Osteocyte (in vitro differentiated cells): Measurements from ENCODE around the gene NDUFB5. TPM values are rescaled to one million over a fixed set of nuclear protein-coding genes. Genes with fewer than 3 reads are reported as not detected.

Source experiments
- DNase-seq: peaks from one replicate; pipeline ENCODE4 v3.0.0; 2021; ENCODE audit warnings: mixed read lengths; ENCODE audit not compliant: unreplicated experiment; ENCODE audit errors: extremely low spot score
- H3K27ac Mint-ChIP-seq: one replicate; pipeline ENCODE4 v1.8.0; 2021; ENCODE audit warnings: mild to moderate bottlenecking, mixed read lengths; ENCODE audit not compliant: unreplicated experiment
- H3K27me3 Mint-ChIP-seq: one replicate; pipeline ENCODE4 v1.8.0; 2021; ENCODE audit warnings: mixed read lengths; ENCODE audit not compliant: unreplicated experiment
- H3K36me3 Mint-ChIP-seq: one replicate; pipeline ENCODE4 v1.8.0; 2021; ENCODE audit warnings: mixed read lengths; ENCODE audit not compliant: unreplicated experiment
- H3K4me1 Mint-ChIP-seq: one replicate; pipeline ENCODE4 v1.8.0; 2021; ENCODE audit warnings: mixed read lengths; ENCODE audit not compliant: unreplicated experiment
- H3K4me3 Mint-ChIP-seq: one replicate; pipeline ENCODE4 v1.8.0; 2021; ENCODE audit warnings: mild to moderate bottlenecking, moderate library complexity, mixed read lengths; ENCODE audit not compliant: unreplicated experiment
- H3K9me3 Mint-ChIP-seq: one replicate; pipeline ENCODE4 v1.8.0; 2021; ENCODE audit warnings: mixed read lengths; ENCODE audit not compliant: unreplicated experiment
- CTCF ChIP-seq: fragments of 200-600 bp; sonication (generic); IDR thresholded peaks from 2 replicates; pipeline ENCODE4 v1.5.0; 2021; ENCODE audit warnings: antibody characterized with exemption, mild to moderate bottlenecking, moderate library complexity
- total RNA-seq: library from RNA; stranded (reverse); gene quantifications from 2 replicates; pipeline ENCODE4 v1.2.1, GENCODE V29; 2021

NDUFB5 gene
- total RNA-seq, 1 donor from 2014 or later: 87.0 TPM

DNA sequence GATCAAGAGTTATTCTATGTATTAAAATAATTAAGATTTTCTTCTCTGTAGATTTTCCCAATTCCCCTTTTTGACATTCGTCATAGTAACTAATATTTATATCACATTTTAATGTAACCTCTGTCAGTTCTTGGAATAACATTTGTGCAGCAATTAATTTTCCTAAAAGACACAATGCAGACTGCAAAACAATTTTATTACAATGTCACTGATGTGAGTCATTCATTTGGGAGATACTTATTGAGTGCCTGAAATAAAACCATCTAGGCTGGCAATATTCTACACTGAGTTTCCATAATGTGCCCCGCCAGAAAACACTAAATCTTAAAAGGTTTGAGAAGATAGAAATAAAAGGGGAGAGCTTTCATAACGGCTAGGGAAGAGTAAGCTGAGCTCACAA lies 41.6 kb downstream of the NDUFB5 start:
- TF ChIP-seq CTCF: no peak
- DNase-seq: no peak
- no peaks in the 10 kb centered on the region for H3K36me3 Mint-ChIP-seq
- H3K27ac Mint-ChIP-seq: no peak overlapping the region
- H3K4me3 Mint-ChIP-seq: no peak overlapping the region
- no peaks in the 10 kb centered on the region for H3K27me3 Mint-ChIP-seq
- H3K4me1 Mint-ChIP-seq: peaks cover 7% of the 10 kb centered on the region
- no peaks in the 10 kb centered on the region for H3K9me3 Mint-ChIP-seq

DNA sequence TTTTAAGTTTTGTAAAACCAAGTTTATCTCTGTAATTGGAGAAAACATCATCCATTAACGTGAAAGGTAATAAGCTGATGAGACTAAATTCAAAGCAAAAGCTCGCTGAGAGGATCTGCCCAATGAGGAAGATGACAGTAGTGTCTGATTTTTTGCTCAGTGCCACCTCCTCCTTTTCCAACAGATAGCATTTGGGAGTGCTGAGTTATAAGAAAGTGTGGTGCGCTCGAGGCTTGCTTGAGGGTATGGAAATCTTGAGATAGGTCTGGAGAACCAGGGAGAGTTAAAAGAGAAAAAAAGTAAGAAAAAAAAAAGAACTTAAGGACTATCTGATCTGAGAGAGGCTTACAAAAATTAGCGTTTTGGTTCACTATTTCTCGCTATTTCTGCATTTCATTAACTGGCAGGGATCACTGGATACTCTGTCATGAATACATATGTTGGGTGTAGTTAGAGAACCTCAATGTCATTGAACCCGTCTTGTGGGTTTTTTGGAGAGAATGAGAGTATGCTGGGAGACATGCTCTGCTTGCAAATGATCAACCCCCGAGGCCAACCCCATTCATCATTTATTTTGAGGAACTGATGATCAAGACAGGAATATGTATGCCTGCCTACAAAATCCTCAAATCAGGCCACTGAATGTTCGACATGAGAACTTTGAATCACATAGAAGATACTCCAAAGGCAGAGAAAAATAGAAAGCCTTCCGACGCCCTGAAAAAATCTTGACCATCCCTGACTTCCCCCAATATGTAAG lies 47.3 kb downstream of the NDUFB5 start:
- TF ChIP-seq CTCF: no peak
- Mint-ChIP-seq H3K27ac (peak overlapping the region; percentile 95), H3K27me3 (no peaks in the 10 kb centered on the region), H3K9me3 (no peaks in the 10 kb centered on the region), H3K36me3 (peaks cover 3% of the 10 kb centered on the region), H3K4me1 (peaks cover 42% of the 10 kb centered on the region), H3K4me3 (peak overlapping the region; percentile 80)
- DNase-seq: no peak

GRCh38 chr3:179652447-179653095 lies 48.0 kb downstream of the NDUFB5 start, which contains the start of gene USP13:
Gene USP13, plus strand, starts transcription at chr3:179653040. Its CDS starts 186 bp downstream, at chr3:179653226.
- peaks cover 3% of the 10 kb centered on the region for H3K36me3 Mint-ChIP-seq
- H3K4me1 Mint-ChIP-seq: peaks cover 42% of the 10 kb centered on the region
- peak within 1 kb of the TSS; percentile 93 for H3K4me3 Mint-ChIP-seq
- DNase-seq: peak; percentile 92
- no peaks in the 10 kb centered on the region for H3K27me3 Mint-ChIP-seq
- peak within 1 kb of the TSS; percentile 95 for H3K27ac Mint-ChIP-seq
- no peaks in the 10 kb centered on the region for H3K9me3 Mint-ChIP-seq
- TF ChIP-seq CTCF: no peak

GRCh38 chr3:179653096-179653797 lies 48.7 kb downstream of the NDUFB5 start:
- peak; percentile 92 for DNase-seq
- no peaks in the 10 kb centered on the region for H3K9me3 Mint-ChIP-seq
- H3K27me3 Mint-ChIP-seq: no peaks in the 10 kb centered on the region
- peaks cover 5% of the 10 kb centered on the region for H3K36me3 Mint-ChIP-seq
- peak overlapping the region; percentile 95 for H3K27ac Mint-ChIP-seq
- peak; percentile 44 for TF ChIP-seq CTCF
- peak overlapping the region; percentile 93 for H3K4me3 Mint-ChIP-seq
- peaks cover 44% of the 10 kb centered on the region for H3K4me1 Mint-ChIP-seq

DNA sequence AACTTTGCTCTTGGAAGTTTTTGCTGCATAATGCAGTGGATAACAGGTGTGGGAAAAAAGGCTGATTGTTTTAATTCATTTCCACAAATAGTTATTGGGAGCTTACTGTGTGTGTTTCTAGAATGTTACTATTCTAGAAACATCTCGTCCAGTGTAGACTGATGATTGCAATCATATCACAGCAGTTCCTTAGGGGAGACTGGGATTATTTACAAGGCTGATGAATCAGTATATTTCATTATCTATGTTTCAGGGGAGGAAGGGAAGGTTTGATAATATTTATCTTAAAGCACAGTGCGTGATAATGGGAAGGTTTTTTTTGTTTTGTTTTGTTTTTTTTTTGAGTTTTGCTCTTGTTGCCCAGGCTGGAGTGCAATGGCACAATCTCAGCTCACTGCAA lies 50.6 kb downstream of the NDUFB5 start:
- no peak for DNase-seq
- Mint-ChIP-seq H3K27me3 (no peaks in the 10 kb centered on the region), H3K36me3 (peaks cover 5% of the 10 kb centered on the region), H3K4me1 (peaks cover 54% of the 10 kb centered on the region), H3K27ac (peak overlapping the region; percentile 95), H3K4me3 (peak overlapping the region; percentile 93), H3K9me3 (no peaks in the 10 kb centered on the region)
- TF ChIP-seq CTCF: no peak
